ENCODE measurements around the gene IL12B. TPM values are rescaled to one million over a fixed set of nuclear protein-coding genes. Genes with fewer than 3 reads are reported as not detected.

Gene IL12B
- total and polyA plus RNA-seq, 12 donors: not detected

- no peaks in the 10 kb centered on the region for H3K9me3 ChIP-seq (replicated peaks in 1 of 3)
- H3K27ac ChIP-seq: no peak overlapping the region
- no peaks in the 10 kb centered on the region for H3K27me3 ChIP-seq
- H3K4me3 ChIP-seq: no peak overlapping the region
- DNase-seq: no peak
- no peaks in the 10 kb centered on the region for H3K4me1 ChIP-seq (replicated peaks in 1 of 2)
- TF ChIP-seq POLR2A (IDR thresholded peaks at IDR 0.05) (no peak), CTCF (IDR thresholded peaks at IDR 0.05) (no peak)
- intact Hi-C loops (cut with DNase I): loop anchor here (5.0 to 10.0 kb wide), 3 partner anchors 115 to 168 kb away; no protein-coding TSS in a partner anchor
- WGBS, 4 donors: 54 to 73% (median 59%) methylated on average over 2 of the region's 2 CpGs
- no peaks in the 10 kb centered on the region for H3K36me3 ChIP-seq (replicated peaks in 1 of 2)
Measured at GRCh38 chr5:159319832-159320231, 10.5 kb downstream of the IL12B start.

GRCh38 chr5:159319363-159319762 lies 10.9 kb downstream of the IL12B start:
- no peaks in the 10 kb centered on the region for H3K36me3 ChIP-seq (replicated peaks in 1 of 2)
- no peak overlapping the region for H3K4me3 ChIP-seq
- WGBS, 4 donors: 72 to 90% (median 80%) methylated on average over 3 of the region's 3 CpGs
- no peaks in the 10 kb centered on the region for H3K4me1 ChIP-seq (replicated peaks in 1 of 2)
- H3K9me3 ChIP-seq (replicated peaks in 1 of 3): no peaks in the 10 kb centered on the region
- DNase-seq: no peak
- H3K27me3 ChIP-seq: no peaks in the 10 kb centered on the region
- TF ChIP-seq CTCF (IDR thresholded peaks at IDR 0.05): no peak
- TF ChIP-seq POLR2A (IDR thresholded peaks at IDR 0.05): no peak
- no peak overlapping the region for H3K27ac ChIP-seq
- intact Hi-C loops (cut with DNase I): loop anchor here (5.0 to 10.0 kb wide), 2 partner anchors 165 to 167 kb away; no protein-coding TSS in a partner anchor

GRCh38 chr5:159318448-159318847 lies 11.8 kb downstream of the IL12B start:
- Histone ChIP-seq H3K4me3 (no peak overlapping the region), H3K27ac (no peak overlapping the region), H3K36me3 (replicated peaks in 1 of 2) (no peaks in the 10 kb centered on the region), H3K4me1 (replicated peaks in 1 of 2) (no peaks in the 10 kb centered on the region), H3K27me3 (no peaks in the 10 kb centered on the region), H3K9me3 (replicated peaks in 1 of 3) (no peaks in the 10 kb centered on the region)
- TF ChIP-seq CTCF (IDR thresholded peaks at IDR 0.05): no peak
- TF ChIP-seq POLR2A (IDR thresholded peaks at IDR 0.05): no peak
- no peak for DNase-seq
- intact Hi-C loops (cut with DNase I): loop anchor here (5.0 to 10.0 kb wide), 2 partner anchors 164 to 166 kb away; no protein-coding TSS in a partner anchor
- WGBS, 4 donors: 86 to 93% (median 90%) methylated on average over 4 of the region's 4 CpGs

GRCh38 chr5:159317849-159318248 lies 12.4 kb downstream of the IL12B start:
- H3K4me3 ChIP-seq: no peak overlapping the region
- DNase-seq: no peak
- H3K27ac ChIP-seq: no peak overlapping the region
- 54 to 63% (median 57%) methylated on average over 2 of the region's 2 CpGs for WGBS, 4 donors
- no peaks in the 10 kb centered on the region for H3K27me3 ChIP-seq
- H3K36me3 ChIP-seq (replicated peaks in 1 of 2): no peaks in the 10 kb centered on the region
- TF ChIP-seq CTCF (IDR thresholded peaks at IDR 0.05): no peak
- no peak for TF ChIP-seq POLR2A (IDR thresholded peaks at IDR 0.05)
- intact Hi-C loops (cut with DNase I): loop anchor here (5.0 to 10.0 kb wide), 2 partner anchors 163 to 166 kb away; no protein-coding TSS in a partner anchor
- no peaks in the 10 kb centered on the region for H3K4me1 ChIP-seq (replicated peaks in 1 of 2)
- no peaks in the 10 kb centered on the region for H3K9me3 ChIP-seq (replicated peaks in 1 of 3)

All from adrenal gland (tissue), 12 donors.